Measurements from ENCODE around the gene HSDL1. TPM values are rescaled to one million over a fixed set of nuclear protein-coding genes. Genes with fewer than 3 reads are reported as not detected.
A peak's percentile ranks its signal among the peaks of the same experiment; 100 is the strongest.

HSDL1 gene
- polyA plus RNA-seq, 1 experiment = 29.5 TPM

DNA sequence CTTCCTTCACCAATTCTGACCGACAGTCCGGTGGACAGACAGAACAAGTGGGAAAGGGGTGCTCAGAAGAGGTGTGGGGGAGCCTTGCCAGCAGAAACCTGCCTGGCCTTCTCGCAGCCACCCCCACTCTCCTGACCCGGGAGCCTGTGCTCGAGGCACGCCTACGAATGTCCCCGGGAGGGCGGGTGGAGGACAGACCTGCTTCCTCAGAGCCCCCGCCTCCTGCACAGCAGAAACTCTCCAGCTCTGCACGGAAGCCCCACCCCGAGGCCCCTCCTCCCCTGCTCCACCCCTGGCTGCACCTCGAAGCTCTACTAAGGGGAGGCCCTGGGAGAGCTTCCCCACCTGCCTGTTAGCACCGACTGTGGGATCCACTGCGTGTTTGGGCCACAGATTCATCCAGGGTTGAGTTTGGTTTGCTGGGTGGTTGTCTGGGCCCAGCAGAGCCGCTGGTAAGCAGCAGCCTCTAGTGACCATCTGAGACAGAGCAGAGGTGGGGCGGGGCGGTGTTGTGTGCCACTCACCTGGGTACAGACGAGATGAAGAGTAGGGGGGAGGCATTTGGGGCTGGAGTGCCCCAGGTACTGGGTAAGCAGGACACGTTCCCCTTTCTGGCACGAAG lies 35.7 kb upstream of the HSDL1 start:
- Histone ChIP-seq H3K9me3 (ENCODE audit: control insufficient read depth, insufficient read depth, low read length) (no peaks in the 10 kb centered on the region; the same call in 1 of the 2 replicates), H3K4me3 (ENCODE audit: low read depth, low read length) (no peak overlapping the region), H3K27me3 (ENCODE audit: control insufficient read depth, insufficient read depth, low read length) (no peaks in the 10 kb centered on the region), H3K27ac (ENCODE audit: low read depth, low read length) (no peak overlapping the region)
- DNase-seq (ENCODE audit: low read depth, low spot score) = no peak
- TF ChIP-seq CTCF (IDR thresholded peaks at IDR 0.05; ENCODE audit: low read depth, low read length) = no peak
- POLR2A ChIA-PET = no interaction called here
- CTCF ChIA-PET = no interaction called here

GRCh38 chr16:84179612-84180320 lies 34.8 kb upstream of the HSDL1 start:
- ChIA-PET CTCF (interaction anchor here (7.5 kb wide), 1 partner anchor 7 kb away, joined by 100 read pairs; the partner anchor contains the start of gene TAF1C), POLR2A (no interaction called here)
- Histone ChIP-seq H3K4me3 (ENCODE audit: low read depth, low read length) (no peak overlapping the region), H3K27me3 (ENCODE audit: control insufficient read depth, insufficient read depth, low read length) (no peaks in the 10 kb centered on the region), H3K9me3 (ENCODE audit: control insufficient read depth, insufficient read depth, low read length) (no peaks in the 10 kb centered on the region; the same call in 1 of the 2 replicates), H3K27ac (ENCODE audit: low read depth, low read length) (no peak overlapping the region)
- no peak for DNase-seq (ENCODE audit: low read depth, low spot score)
- TF ChIP-seq CTCF (IDR thresholded peaks at IDR 0.05; ENCODE audit: low read depth, low read length) = no peak

DNA sequence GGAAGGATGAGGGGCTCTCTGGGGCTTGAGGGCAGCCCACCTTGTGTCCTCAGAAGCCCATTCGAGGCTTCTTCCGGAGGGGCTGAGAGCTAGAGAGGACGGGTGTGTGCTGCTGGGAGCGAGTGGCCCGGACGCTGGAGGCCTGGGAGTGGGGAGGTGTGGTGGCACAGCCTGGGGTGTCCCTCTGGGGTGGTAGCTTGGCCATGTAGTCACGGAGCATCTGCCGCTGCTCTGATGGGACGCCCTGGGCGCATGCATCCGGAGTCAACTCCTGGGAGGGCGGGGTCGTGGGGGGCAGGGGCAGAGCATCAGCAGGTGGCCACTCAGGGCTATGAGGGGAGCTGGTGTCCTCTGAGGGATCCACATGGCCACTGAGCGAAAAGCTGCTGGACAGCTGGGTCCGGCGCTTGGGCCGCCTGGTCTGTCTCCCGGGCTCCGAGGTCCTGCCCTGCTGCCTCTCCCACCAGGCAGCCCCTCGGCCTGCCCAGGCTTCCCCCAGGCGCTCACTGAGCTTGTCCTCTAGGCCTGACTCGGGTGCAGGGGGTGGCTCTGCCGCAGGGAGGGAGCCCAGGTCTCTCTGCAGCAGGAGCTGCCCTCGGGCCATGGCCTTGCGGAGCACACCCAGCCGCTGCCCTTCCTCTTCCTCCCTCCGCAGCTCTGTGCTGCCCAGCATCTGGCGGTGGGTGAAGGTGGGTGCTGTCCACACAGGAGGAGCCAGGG lies 34.1 kb upstream of the HSDL1 start:
- POLR2A ChIA-PET = interaction anchor here (0.6 kb wide), 1 partner anchor 16 kb away, joined by 5 read pairs; no protein-coding TSS in a partner anchor
- H3K27ac ChIP-seq (ENCODE audit: low read depth, low read length) = peak overlapping the region; percentile 70
- TF ChIP-seq CTCF (IDR thresholded peaks at IDR 0.05; ENCODE audit: low read depth, low read length) = no peak
- no peak for DNase-seq (ENCODE audit: low read depth, low spot score)
- H3K27me3 ChIP-seq (ENCODE audit: control insufficient read depth, insufficient read depth, low read length) = no peaks in the 10 kb centered on the region
- CTCF ChIA-PET = interaction anchor here (4.6 to 7.5 kb wide), 2 partner anchors 7 to 62 kb away, joined by 24 to 100 read pairs; partner anchors contain the start of genes MBTPS1 and TAF1C
- no peak overlapping the region for H3K4me3 ChIP-seq (ENCODE audit: low read depth, low read length)
- H3K9me3 ChIP-seq (ENCODE audit: control insufficient read depth, insufficient read depth, low read length) = no peaks in the 10 kb centered on the region; the same call in 1 of the 2 replicates

DNA sequence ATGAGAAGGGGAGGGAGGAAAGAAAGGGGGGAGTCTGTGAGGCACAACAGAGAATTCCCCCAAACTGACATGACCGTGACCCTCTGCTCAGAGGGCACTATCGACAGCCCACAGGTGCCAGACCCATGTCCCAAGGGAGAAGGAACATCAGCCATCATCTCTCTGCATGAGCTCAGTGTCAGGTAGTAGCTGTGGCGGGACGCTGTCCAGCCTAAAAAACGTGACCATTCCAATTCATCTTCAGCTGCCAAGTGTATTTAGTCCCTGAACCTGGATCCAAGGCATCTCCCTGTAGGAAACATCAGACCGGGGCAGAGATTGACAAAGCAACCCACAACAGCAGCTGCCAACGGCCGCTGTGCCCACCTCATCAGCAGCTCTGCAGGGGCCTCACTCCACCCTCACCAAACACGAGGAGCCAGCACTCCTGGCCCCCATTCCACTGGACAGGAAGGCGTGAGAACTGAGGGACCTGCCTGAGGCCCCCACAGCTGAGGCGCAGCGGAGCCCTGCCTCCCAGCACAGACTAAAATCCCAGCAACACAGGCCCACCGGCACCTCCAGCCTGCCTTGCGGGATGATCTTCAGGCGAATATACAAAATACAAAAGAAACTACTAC lies 33.3 kb upstream of the HSDL1 start:
- Histone ChIP-seq H3K4me3 (ENCODE audit: low read depth, low read length) (no peak overlapping the region), H3K27ac (ENCODE audit: low read depth, low read length) (peak overlapping the region; percentile 70), H3K27me3 (ENCODE audit: control insufficient read depth, insufficient read depth, low read length) (no peaks in the 10 kb centered on the region), H3K9me3 (ENCODE audit: control insufficient read depth, insufficient read depth, low read length) (no peaks in the 10 kb centered on the region; the same call in 1 of the 2 replicates)
- TF ChIP-seq CTCF (IDR thresholded peaks at IDR 0.05; ENCODE audit: low read depth, low read length) = no peak
- ChIA-PET POLR2A (interaction anchor here (0.6 to 3.5 kb wide), 3 partner anchors 9 to 62 kb away, joined by 5 to 12 read pairs (median 8); partner anchors contain the start of genes MBTPS1 and TAF1C), CTCF (interaction anchor here (2.1 to 7.5 kb wide), 4 partner anchors 8 to 130 kb away, joined by 6 to 100 read pairs (median 28); partner anchors contain the start of genes MBTPS1 and TAF1C)
- no peak for DNase-seq (ENCODE audit: low read depth, low spot score)

Measured in AG04450 (cell line).